LNCaP clone FGC (cell line): ENCODE results near the gene SNX32.

ENCODE experiments used
- DNase-seq: peaks from one replicate; pipeline ENCODE4 v3.0.0-alpha.2; 2011; ENCODE audit warnings: low read depth
- H3K4me3 ChIP-seq: 2 replicates; pipeline ENCODE4 v1.5.1; 2011; ENCODE audit warnings: mild to moderate bottlenecking, low read depth, low read length, control low read depth
- TF ChIP-seq, protein P1 (sequence below): IDR thresholded peaks from 2 replicates; pipeline ENCODE4 v1.5.1; 2012; ENCODE audit warnings: mild to moderate bottlenecking; ENCODE audit not compliant: control insufficient read depth, insufficient read depth; ENCODE audit errors: extremely low read depth

SNX32 gene

DNA sequence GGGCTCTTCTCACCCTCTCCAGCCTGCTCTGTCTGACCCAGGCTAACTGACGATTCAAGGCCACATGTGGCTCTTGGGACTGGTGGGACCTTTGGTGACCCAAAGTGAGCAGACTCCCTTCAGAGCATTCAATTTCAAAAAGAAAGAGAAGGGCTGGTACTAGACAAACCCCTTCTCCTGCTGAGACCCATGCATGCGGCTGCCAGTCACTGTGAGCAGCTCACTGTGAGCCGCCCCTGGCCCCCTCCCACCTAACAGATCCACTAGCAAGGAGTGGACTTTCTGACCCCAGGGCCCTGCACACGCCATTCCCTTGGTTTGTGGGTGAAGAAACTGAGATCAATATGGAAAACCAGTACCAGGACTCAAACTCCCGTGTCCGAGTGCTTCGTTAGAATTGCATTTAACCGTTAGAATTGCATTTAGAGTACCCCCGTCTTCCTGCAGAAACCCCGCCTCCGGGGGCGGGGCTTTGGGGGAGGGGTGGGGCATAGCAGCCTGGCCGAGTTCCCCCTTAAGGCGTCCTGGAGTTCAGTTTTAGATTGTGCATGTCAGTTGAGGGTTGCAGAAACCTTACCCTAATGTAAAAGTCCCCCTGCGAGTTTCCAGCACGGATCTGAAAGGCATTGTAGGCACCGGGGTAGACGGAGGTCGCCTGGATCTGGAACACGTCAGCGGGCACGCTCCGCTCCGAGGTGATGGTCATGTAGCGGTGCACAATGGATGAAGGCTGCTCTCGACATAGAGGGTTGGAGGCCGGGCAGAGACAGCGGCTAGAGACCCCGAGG is 33.7 kb downstream of the SNX32 start:
- H3K4me3 ChIP-seq: no peak overlapping the region
- TF ChIP-seq, protein P1, sequence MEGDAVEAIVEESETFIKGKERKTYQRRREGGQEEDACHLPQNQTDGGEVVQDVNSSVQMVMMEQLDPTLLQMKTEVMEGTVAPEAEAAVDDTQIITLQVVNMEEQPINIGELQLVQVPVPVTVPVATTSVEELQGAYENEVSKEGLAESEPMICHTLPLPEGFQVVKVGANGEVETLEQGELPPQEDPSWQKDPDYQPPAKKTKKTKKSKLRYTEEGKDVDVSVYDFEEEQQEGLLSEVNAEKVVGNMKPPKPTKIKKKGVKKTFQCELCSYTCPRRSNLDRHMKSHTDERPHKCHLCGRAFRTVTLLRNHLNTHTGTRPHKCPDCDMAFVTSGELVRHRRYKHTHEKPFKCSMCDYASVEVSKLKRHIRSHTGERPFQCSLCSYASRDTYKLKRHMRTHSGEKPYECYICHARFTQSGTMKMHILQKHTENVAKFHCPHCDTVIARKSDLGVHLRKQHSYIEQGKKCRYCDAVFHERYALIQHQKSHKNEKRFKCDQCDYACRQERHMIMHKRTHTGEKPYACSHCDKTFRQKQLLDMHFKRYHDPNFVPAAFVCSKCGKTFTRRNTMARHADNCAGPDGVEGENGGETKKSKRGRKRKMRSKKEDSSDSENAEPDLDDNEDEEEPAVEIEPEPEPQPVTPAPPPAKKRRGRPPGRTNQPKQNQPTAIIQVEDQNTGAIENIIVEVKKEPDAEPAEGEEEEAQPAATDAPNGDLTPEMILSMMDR: no peak
- no peak for DNase-seq

DNA sequence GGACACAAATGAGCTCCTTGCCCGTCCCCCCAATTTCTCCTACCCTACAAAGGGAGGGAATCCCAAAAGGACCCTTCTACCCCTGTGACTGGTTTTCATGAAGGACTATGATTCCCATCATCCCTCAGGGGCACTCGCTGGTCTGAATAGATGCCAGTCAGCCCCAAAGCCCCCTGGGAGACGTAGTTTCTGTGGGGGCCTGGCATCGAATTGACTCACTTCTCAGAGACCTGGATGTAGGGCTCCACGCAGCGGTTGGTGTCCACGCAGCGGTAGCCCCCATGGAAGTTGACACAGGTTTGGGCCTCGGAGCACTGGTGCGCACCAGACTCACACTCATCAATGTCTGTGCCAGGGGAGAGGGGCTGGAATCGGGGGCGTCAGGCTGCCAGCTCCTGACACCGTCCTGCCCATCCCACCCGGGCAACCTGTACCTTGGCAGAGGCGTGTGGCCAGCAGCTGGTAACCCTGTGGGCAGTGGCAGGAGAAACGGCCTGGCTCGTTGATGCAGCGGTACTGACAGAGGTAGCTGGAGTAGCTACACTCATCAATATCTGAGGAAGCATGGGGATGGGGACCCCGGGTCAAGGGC is 34.4 kb downstream of the SNX32 start:
- no peak overlapping the region for H3K4me3 ChIP-seq
- DNase-seq: no peak
- TF ChIP-seq, protein P1: no peak

DNA sequence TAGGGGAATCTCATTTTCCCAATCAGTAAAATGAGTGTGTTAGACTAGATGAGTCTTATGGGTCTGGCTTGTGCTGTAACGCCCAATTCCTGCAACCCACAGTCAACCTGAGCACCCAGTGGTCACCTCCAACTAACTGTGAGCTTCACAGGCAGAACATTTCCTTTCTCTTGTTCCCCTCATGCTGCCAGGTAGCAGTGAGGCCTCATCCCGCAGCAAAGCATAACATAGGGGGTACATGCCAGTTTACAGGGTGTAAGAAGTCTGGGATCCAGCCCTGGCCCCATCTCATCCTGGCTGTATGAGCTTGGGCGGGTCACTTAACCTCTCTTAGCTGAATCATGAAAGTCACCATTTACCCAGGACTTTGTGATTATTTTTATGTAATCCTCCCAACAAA is 35.1 kb downstream of the SNX32 start:
- no peak overlapping the region for H3K4me3 ChIP-seq
- DNase-seq: no peak
- TF ChIP-seq, protein P1: no peak

GRCh38 chr11:65869643-65870306 is 36.0 kb downstream of the SNX32 start:
- H3K4me3 ChIP-seq: no peak overlapping the region
- TF ChIP-seq, protein P1: no peak
- DNase-seq: no peak

DNA sequence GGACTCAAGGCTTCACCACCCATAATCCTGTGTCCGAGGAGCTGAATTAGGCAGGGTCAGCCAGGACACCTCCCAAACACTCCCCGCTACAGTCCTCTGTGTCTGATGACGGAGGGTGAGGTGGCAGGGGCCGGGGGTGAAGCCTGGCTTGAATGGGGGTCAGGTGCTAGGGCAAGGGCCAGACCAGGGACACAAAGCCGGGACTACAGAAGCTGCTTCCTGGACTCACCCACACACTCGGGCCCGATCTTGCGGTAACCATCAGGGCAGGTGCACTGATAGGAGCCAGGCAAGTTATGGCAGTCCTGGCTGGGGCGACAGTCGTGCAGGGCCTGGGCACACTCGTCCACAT is 36.5 kb downstream of the SNX32 start:
- TF ChIP-seq, protein P1: no peak
- DNase-seq: no peak
- no peak overlapping the region for H3K4me3 ChIP-seq

DNA sequence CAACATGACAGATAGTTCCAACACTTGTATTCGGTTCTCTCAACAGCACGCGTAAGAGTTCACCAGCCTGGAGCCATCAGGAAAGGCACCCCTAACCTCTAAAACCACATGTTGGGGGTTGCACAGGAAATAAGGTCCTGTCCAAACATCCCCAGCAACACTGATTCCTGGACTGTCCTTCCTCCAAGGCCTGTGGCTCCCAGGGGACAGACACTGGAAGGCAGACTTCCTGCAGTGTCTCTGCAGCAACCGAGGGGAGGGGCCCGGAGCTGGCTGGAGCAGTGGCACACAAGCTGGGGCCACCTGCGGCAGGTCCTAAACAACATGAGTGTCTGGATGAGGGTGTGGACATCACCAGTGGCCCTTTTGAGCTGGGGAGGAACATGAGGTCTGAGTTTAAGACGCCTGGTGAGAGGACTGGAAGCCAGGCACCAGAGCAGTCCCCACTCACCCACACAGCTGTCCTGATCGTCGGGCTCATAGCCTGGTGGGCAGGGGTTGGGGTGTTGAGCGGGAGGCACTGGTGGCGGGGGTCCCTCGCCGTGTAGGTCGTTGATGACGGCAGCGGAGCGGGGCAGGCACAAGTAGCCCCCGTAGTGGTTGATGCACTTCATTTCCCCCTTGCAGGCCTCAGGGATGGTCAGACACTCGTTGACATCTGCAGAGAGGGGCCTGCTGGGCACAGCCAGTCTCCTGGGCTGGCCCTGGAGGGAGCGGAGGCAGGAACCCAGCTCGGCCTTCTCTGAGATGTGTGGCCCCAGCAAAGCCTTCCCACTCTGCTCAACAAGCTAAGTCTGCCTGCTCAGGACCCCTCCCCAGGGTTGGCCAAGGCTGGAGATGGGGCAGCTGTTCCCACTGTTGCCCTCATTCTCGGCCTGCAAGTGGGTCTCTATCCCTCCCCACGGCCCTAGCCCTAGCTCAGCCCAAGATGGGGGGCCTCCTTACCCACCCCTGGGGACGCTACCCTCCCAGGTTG is 37.2 kb downstream of the SNX32 start:
- TF ChIP-seq, protein P1: no peak
- no peak for DNase-seq
- H3K4me3 ChIP-seq: no peak overlapping the region
